Adrenal gland (tissue), 12 donors: Measurements from ENCODE around the gene METAP2. TPM values are rescaled to one million over a fixed set of nuclear protein-coding genes. Genes with fewer than 3 reads are reported as not detected.
"Not testable (repeated sequence)": the region's sequence is repeated elsewhere in the genome, so short reads cannot be mapped to it uniquely, and the experiment has no call there.

ENCODE experiments used
- DNase-seq, 7 donors: peaks; one replicate each; pipeline ENCODE4 v3.0.0-alpha.2; 2019 to 2020
- H3K27ac ChIP-seq, 5 donors: fragments of 200-600 bp; sonication (generic) in 4 of 5; 1 replicate in 3 of 5; 2 replicates in 2 of 5; pipeline versions ENCODE4 v1.5.1 to v1.8.0; 2016 to 2020; ENCODE audit warnings: mild to moderate bottlenecking in 1 of 5
- H3K27me3 ChIP-seq: fragments of 200-600 bp; 2 replicates; pipeline ENCODE4 v1.8.0; 2021
- H3K36me3 ChIP-seq, 2 donors: fragments of 200-600 bp; replicated peaks in 1 of 2; 1 replicate in 1 of 2; 2 replicates in 1 of 2; pipeline versions ENCODE4 v1.5.1 to v1.8.0; 2018 to 2022
- H3K4me1 ChIP-seq, 2 donors: fragments of 200-600 bp; replicated peaks in 1 of 2; 1 replicate in 1 of 2; 2 replicates in 1 of 2; pipeline versions ENCODE4 v1.5.1 to v1.8.0; 2018 to 2021
- H3K4me3 ChIP-seq, 4 donors: fragments of 200-600 bp; sonication (generic) in 3 of 4; one replicate each; pipeline ENCODE4 v1.5.1; 2016 to 2018
- H3K9me3 ChIP-seq, 3 donors: fragments of 200-600 bp; sonication (generic) in 1 of 3; replicated peaks in 1 of 3; 1 replicate in 2 of 3; 2 replicates in 1 of 3; pipeline versions ENCODE4 v1.5.1 to v1.8.0; 2016 to 2021
- CTCF ChIP-seq, 6 experiments: fragments of 450-650 bp in 4 of 6; fragments of 200-600 bp in 2 of 6; sonication (generic) in 1 of 6; IDR thresholded peaks; 1 replicate in 5 of 6; 2 replicates in 1 of 6; pipeline versions ENCODE4 v1.5.1 to v1.8.0; 2016 to 2021; ENCODE audit warnings: antibody characterized with exemption in 6 of 6, mild to moderate bottlenecking in 2 of 6, moderate library complexity in 1 of 6
- POLR2A ChIP-seq, 2 donors: fragments of 450-650 bp; IDR thresholded peaks; one replicate each; pipeline ENCODE4 v1.6.1; 2017; ENCODE audit warnings: antibody characterized with exemption in 2 of 2, mild to moderate bottlenecking in 2 of 2, moderate library complexity in 1 of 2
- WGBS, 4 donors: extraction: QIAGEN DNeasy Blood & Tissue Kit in 2 of 4; methylation state at CpG; one replicate each; pipeline versions ENCODE4 v1.1.5 to v1.1.7; 2013 to 2017; 5-methylcytosine and 5-hydroxymethylcytosine counted together
- intact Hi-C, 2 donors: fragments of 100-400 bp; cut with DNase I; formaldehyde crosslinking; loops; one replicate each; pipeline versions ENCODE4 v1.14.1 to v1.15.0; 2022 to 2023
- polyA plus RNA-seq, 3 donors: library from polyadenylated mRNA; stranded (reverse); fragments of 200-250 nt in 2 of 3; fragments of 350-450 nt in 1 of 3; fragmentation: Illumina TruSeq in 1 of 3; extraction: RNeasy Lipid Tissue Mini Kit (QIAGEN cat#74804) in 1 of 3; gene quantifications; one replicate each; pipeline ENCODE4 v1.2.3, GENCODE V29; 2013 to 2014
- total RNA-seq, 9 donors: library from RNA; depleted of rRNA in 4 of 9; stranded (reverse); fragments of >200 nt in 4 of 9; fragments of 120-200 nt in 1 of 9; fragmentation: NEBNext Ultra II Directional in 1 of 9; extraction: Animal tissue kit (Norgen Biotek cat#: 25700) in 1 of 9; gene quantifications; one replicate each; pipeline versions ENCODE4 v1.1.0 to v1.2.4, GENCODE V29; 2013 to 2023
- donor health status: healthy with polysubstance abuse.
- donor health status: Bipolar disorder and iron deficiency.
- donor health status: DM: yes; HTN: yes; CAD: no.
- donor health status: DM: no; HTN: no; CAD: no.
- donor health status: DM: no; HTN: no; CAD: no.
- donor health status: DM: yes; HTN: yes; CAD: no.

Gene METAP2
- total and polyA plus RNA-seq, 12 donors = 43.2 to 142 (median 68.9) TPM

DNA sequence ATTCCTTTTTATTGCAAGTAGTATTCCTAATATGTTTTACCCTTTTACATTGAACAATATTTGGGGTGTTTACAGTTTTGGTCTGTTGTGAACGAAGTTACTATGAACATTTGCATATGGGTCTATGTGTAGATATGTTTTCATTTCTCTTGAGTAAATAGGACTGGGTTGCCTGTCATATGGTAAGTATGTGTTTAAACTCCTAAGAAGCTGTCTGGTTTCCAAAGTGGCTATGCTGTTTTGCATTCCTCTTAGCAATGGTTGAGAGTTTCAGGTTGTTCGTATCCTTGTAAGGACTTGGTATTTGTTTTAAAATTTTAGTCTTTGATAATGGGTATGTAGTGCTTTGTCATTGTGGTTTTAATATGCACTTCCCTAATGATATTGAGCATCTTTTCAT lies 6.3 kb downstream of the METAP2 start:
- 77 to 98% (median 83%) methylated on average over 2 of the region's 2 CpGs for WGBS, 4 donors
- no peaks in the 10 kb centered on the region for H3K9me3 ChIP-seq
- no peak overlapping the region for H3K27ac ChIP-seq
- H3K36me3 ChIP-seq = peaks cover 0 to 36% of the 10 kb centered on the region in 2 donors
- no peaks in the 10 kb centered on the region for H3K27me3 ChIP-seq
- DNase-seq = no peak
- H3K4me3 ChIP-seq = no peak overlapping the region
- peaks cover 19 to 64% of the 10 kb centered on the region in 2 donors for H3K4me1 ChIP-seq
- TF ChIP-seq CTCF (IDR thresholded peaks at IDR 0.05) (no peak), POLR2A (IDR thresholded peaks at IDR 0.05) (no peak)
- intact Hi-C loops = no loop called here

GRCh38 chr12:95481072-95481471 lies 7.1 kb downstream of the METAP2 start:
- Histone ChIP-seq H3K27me3 (no peaks in the 10 kb centered on the region), H3K4me1 (peaks cover 10 to 59% of the 10 kb centered on the region in 2 donors), H3K4me3 (no peak overlapping the region), H3K9me3 (no peaks in the 10 kb centered on the region), H3K36me3 (peaks cover 0 to 39% of the 10 kb centered on the region in 2 donors), H3K27ac (no peak overlapping the region)
- 73 to 84% (median 82%) methylated on average over 3 of the region's 3 CpGs for WGBS, 4 donors
- DNase-seq = no peak
- TF ChIP-seq POLR2A (IDR thresholded peaks at IDR 0.05) = no peak
- no peak for TF ChIP-seq CTCF (IDR thresholded peaks at IDR 0.05)
- intact Hi-C loops = no loop called here

DNA sequence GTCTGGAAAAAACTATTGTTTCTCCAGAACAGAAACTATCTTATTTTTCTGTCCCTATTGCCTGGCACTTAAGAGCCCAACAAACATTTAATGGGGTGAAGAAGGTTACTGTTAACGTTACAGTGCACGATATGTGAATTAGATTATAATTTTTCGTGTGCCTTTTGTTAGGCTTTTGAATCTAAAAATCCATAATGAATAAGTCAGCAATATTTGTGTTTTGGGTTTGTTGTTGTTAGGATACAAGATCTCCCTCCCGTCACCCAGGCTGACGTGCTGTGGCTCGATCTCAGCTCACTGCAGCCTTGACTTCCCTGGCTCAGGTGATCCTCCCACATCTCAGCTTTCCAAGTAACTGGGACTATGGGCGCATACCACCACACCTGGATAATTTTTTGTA lies 7.9 kb downstream of the METAP2 start:
- no peak overlapping the region for H3K27ac ChIP-seq
- H3K4me1 ChIP-seq = peaks cover 4 to 53% of the 10 kb centered on the region in 2 donors
- intact Hi-C loops = no loop called here
- no peak for DNase-seq
- no peaks in the 10 kb centered on the region for H3K9me3 ChIP-seq
- no peak overlapping the region for H3K4me3 ChIP-seq
- WGBS, 4 donors = 66 to 78% (median 75%) methylated on average over 7 of the region's 7 CpGs
- H3K27me3 ChIP-seq = no peaks in the 10 kb centered on the region
- no peak for TF ChIP-seq POLR2A (IDR thresholded peaks at IDR 0.05)
- peaks cover 0 to 39% of the 10 kb centered on the region in 2 donors for H3K36me3 ChIP-seq

GRCh38 chr12:95482564-95482963 lies 8.6 kb downstream of the METAP2 start:
- peaks cover 4 to 52% of the 10 kb centered on the region in 2 donors for H3K4me1 ChIP-seq
- intact Hi-C loops = not testable (repeated sequence)

GRCh38 chr12:95484524-95484923 lies 10.6 kb downstream of the METAP2 start:
- Histone ChIP-seq H3K27ac (no peak overlapping the region), H3K36me3 (peaks cover 0 to 25% of the 10 kb centered on the region in 2 donors)
- TF ChIP-seq POLR2A (IDR thresholded peaks at IDR 0.05) (no peak), CTCF (IDR thresholded peaks at IDR 0.05) (peak in 1 of 6 experiments; percentile 7)

More at GRCh38 chr12:95482564-95482963, 8.6 kb downstream of the METAP2 start:
- not testable (repeated sequence) for H3K4me3 ChIP-seq, DNase-seq, H3K9me3 ChIP-seq, H3K27ac ChIP-seq, H3K27me3 ChIP-seq
- WGBS, 4 donors = 94 to 99% (median 95%) methylated on average over 6 of the region's 6 CpGs
- peaks cover 0 to 39% of the 10 kb centered on the region in 2 donors for H3K36me3 ChIP-seq

More at GRCh38 chr12:95484524-95484923, 10.6 kb downstream of the METAP2 start:
- Histone ChIP-seq H3K4me3 (no peak overlapping the region), H3K27me3 (no peaks in the 10 kb centered on the region), H3K4me1 (peaks cover 4 to 38% of the 10 kb centered on the region in 2 donors), H3K9me3 (no peaks in the 10 kb centered on the region)
- DNase-seq = no peak
- intact Hi-C loops = no loop called here
